ENCODE results near the gene MGAT4B. TPM values are rescaled to one million over a fixed set of nuclear protein-coding genes. Genes with fewer than 3 reads are reported as not detected.

MGAT4B gene
- total and polyA plus RNA-seq, 2 of the 13 experiments (the other 11 are each of a cell fraction or from before 2014, with no cell fraction given), result 93.5 to 130 TPM

GRCh38 chr5:179763215-179763945, 43.3 kb downstream of the MGAT4B start (continued):
- TF ChIP-seq ZNF407 (CRISPR knock-in tag; IDR thresholded peaks at IDR 0.05; ENCODE audit: not compliant biosample characterization) (no peak), SIN3A (IDR thresholded peaks at IDR 0.05; ENCODE audit: borderline replicate concordance, low read depth, low read length) (no peak), ZNF260 (CRISPR knock-in tag; IDR thresholded peaks at IDR 0.05; ENCODE audit: borderline replicate concordance, low read depth) (no peak), ZNF503 (CRISPR knock-in tag; IDR thresholded peaks at IDR 0.05) (no peak), ZSCAN29 (CRISPR knock-in tag; conservative IDR thresholded peaks at IDR 0.05) (no peak), DNMT1 (CRISPR knock-in tag; IDR thresholded peaks at IDR 0.05) (no peak), ZFP36L2 (CRISPR knock-in tag; IDR thresholded peaks at IDR 0.05) (no peak), ZNF337 (CRISPR knock-in tag; IDR thresholded peaks at IDR 0.05; ENCODE audit: borderline replicate concordance, low read depth) (no peak), ZNF574 (CRISPR knock-in tag; IDR thresholded peaks at IDR 0.05) (no peak), ZNF615 (CRISPR knock-in tag; IDR thresholded peaks at IDR 0.05; ENCODE audit: borderline replicate concordance) (no peak), ZNF18 (CRISPR knock-in tag; IDR thresholded peaks at IDR 0.05; ENCODE audit: insufficient replicate concordance) (no peak), ZC3H13 (CRISPR knock-in tag; IDR thresholded peaks at IDR 0.05) (no peak)

Measured in HepG2 (cell line).